NCI-H2227 treated with DMSO at 0.1 percent for 48 hours (cell line): ENCODE measurements around the gene GPR160.
"Not testable (repeated sequence)": the region's sequence is repeated elsewhere in the genome, so short reads cannot be mapped to it uniquely, and the experiment has no call there.

Experiments used
- DNase-seq: peaks from one replicate; lab custom pipeline; 2025; lab: John Stamatoyannopoulos, UW

GPR160 gene

DNA sequence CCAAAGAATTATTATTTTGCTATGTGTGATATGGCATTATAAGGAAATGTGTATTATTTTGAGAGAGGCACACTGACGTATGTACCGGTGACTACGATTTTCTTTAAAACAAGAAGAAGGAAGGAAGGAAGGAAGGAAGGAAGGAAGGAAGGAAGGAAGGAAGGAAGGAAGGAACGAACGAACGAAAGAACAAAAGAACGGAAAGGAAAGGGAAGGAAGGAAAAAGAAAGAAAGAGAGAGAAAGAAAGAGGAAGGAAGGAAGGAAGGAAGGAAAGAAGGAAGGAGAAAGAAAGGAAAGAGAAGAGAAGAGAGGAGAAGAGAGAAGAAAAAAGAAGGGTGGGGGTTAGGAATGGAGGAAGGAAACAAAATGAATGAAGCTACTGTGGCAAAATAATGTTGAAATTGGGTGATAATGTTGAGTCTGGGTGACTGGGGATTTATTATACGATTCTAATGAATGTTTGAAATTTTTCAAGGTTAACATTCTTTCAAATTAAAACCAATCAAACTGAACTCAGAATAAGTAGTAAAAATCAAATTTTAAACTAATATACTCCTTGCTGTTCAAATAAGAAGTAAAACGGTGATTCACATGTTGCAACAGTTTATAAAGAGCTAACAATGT lies 73.5 kb downstream of the GPR160 start:
- DNase-seq = no peak

DNA sequence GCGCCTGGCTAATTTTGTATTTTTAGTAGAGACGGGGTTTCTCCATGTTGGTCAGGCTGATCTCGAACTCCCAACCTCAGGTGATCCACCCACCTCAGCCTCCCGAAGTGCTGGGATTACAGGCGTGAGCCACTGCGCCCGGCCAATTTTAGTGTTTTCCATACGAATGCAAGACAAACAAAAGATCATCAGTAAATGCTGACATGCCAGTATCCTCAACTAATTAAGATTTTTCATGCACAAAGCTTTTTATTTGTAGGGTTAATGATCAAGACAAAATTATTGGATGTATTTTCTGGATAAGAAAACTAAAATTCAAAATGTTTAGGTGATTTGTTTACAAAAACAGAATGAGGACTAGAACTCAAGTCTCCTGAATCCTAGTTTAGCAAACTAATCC lies 76.4 kb downstream of the GPR160 start:
- DNase-seq = not testable (repeated sequence)

DNA sequence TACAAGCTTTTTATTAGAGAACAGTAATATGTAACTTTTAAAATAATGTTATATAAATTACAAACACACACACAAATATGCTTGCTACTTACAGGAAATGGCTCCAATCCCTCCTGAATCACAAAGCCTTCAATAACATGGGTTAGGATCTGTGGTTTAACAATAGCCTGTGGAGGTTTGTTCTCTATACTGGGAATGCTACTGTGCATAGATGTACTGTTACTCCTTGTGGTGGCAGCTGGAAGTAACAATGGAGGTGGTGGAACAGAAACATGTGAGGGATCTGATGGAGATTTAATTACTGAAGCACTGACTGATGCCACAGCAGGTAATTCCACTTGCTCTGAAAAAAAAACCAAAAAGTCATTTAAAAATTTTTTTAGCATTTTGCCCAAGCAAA lies 79.3 kb downstream of the GPR160 start:
- no peak for DNase-seq

- no peak for DNase-seq
Measured at GRCh38 chr3:170128259-170128976, 90.6 kb downstream of the GPR160 start.

DNA sequence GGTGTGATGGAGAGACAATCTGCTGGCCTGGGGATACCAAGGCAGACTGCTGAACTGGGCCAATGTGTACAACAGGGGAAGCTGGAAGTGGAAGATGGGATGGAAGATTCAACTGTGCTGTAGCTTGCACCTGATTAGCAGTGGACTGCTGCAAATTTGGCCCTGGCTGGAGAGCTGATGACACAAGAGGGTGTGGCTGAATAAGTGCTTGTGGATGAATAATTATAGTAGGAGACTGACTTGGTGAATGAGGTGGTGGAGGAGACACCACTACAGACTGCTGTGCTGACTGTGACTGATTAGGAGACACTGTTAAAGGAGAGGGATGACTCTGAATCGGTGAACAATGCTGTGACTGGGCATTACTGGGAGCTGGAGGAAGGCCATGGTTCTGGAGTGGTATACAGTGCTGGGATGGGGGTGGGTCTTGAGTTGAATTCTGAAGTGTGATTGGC lies 91.2 kb downstream of the GPR160 start:
- DNase-seq = no peak

DNA sequence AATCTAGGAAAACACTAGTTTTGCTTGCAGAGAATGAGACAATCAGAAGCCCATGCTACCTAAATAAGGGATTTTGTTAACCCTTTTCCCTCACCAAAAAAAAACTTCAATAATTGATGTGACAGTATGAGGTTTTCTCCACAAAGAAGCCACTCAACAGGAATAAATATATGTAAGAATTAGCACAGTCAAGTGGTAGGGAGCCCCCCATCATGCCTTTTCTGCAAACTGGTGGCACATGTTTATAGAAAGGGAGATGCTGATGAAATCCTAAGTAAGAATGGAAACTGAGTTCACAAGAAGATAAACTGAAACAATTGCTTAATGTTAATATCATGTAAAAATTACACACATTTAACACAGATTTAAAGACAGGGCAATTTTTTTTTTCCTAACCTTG lies 92.7 kb downstream of the GPR160 start:
- DNase-seq = no peak

- no peak for DNase-seq
Measured at GRCh38 chr3:170132335-170132734, 94.5 kb downstream of the GPR160 start.
